HG02970 (cell line): ENCODE data around the gene DNM3.
"Not testable (repeated sequence)": the region's sequence is repeated elsewhere in the genome, so short reads cannot be mapped to it uniquely, and the experiment has no call there.

Experiments used
- ATAC-seq: cut with Tn5 transposase; IDR thresholded peaks from one replicate; pipeline ENCODE4 v1.9.1; 2021; ENCODE audit warnings: mild to moderate bottlenecking, moderate library complexity, moderate number of reproducible peaks; ENCODE audit not compliant: unreplicated experiment, low FRiP score

Gene DNM3

GRCh38 chr1:172289448-172289847 is 448.1 kb downstream of the DNM3 start:
- no peak for ATAC-seq

- ATAC-seq: no peak
Measured at GRCh38 chr1:172292840-172293239, 451.5 kb downstream of the DNM3 start.

GRCh38 chr1:172293429-172293828 is 452.1 kb downstream of the DNM3 start:
- ATAC-seq: no peak

GRCh38 chr1:172298141-172298540 is 456.8 kb downstream of the DNM3 start:
- no peak for ATAC-seq

GRCh38 chr1:172298911-172299310 is 457.6 kb downstream of the DNM3 start:
- ATAC-seq: no peak

GRCh38 chr1:172299515-172299914 is 458.2 kb downstream of the DNM3 start:
- no peak for ATAC-seq

- ATAC-seq: not testable (repeated sequence)
Measured at GRCh38 chr1:172307508-172307907, 466.2 kb downstream of the DNM3 start.

- no peak for ATAC-seq
Measured at GRCh38 chr1:172308142-172308541, 466.8 kb downstream of the DNM3 start.

- no peak for ATAC-seq
Measured at GRCh38 chr1:172308577-172308976, 467.3 kb downstream of the DNM3 start.

- ATAC-seq: no peak
Measured at GRCh38 chr1:172320733-172321132, 479.4 kb downstream of the DNM3 start.

- ATAC-seq: no peak
Measured at GRCh38 chr1:172321451-172321850, 480.2 kb downstream of the DNM3 start.

GRCh38 chr1:172322219-172323061 is 481.1 kb downstream of the DNM3 start:
- ATAC-seq: no peak

- ATAC-seq: no peak
Measured at GRCh38 chr1:172323686-172324085, 482.4 kb downstream of the DNM3 start.

- no peak for ATAC-seq
Measured at GRCh38 chr1:172324086-172324485, 482.8 kb downstream of the DNM3 start.

GRCh38 chr1:172324761-172325160 is 483.5 kb downstream of the DNM3 start:
- no peak for ATAC-seq

- ATAC-seq: no peak
Measured at GRCh38 chr1:172325531-172325930, 484.2 kb downstream of the DNM3 start.

GRCh38 chr1:172326136-172326535 is 484.8 kb downstream of the DNM3 start:
- no peak for ATAC-seq

- ATAC-seq: no peak
Measured at GRCh38 chr1:172328266-172328665, 487.0 kb downstream of the DNM3 start.

GRCh38 chr1:172332230-172332629 is 490.9 kb downstream of the DNM3 start:
- ATAC-seq: no peak

GRCh38 chr1:172335377-172335776 is 494.1 kb downstream of the DNM3 start:
- no peak for ATAC-seq

GRCh38 chr1:172338295-172338735 is 497.0 kb downstream of the DNM3 start:
- ATAC-seq: no peak

GRCh38 chr1:172339842-172340241 is 498.5 kb downstream of the DNM3 start:
- ATAC-seq: no peak
